Fibroblast of skin of abdomen (primary cell): ENCODE measurements around the gene ARMC2.
"Not testable (repeated sequence)": the region's sequence is repeated elsewhere in the genome, so short reads cannot be mapped to it uniquely, and the experiment has no call there.

Experiments used
- DNase-seq: peaks from one replicate; pipeline ENCODE4 v3.0.0-alpha.2; 2013

ARMC2 gene

GRCh38 chr6:108921547-108922361 is 73.5 kb downstream of the ARMC2 start:
- peak; percentile 81 for DNase-seq

GRCh38 chr6:108922499-108922898 is 74.3 kb downstream of the ARMC2 start:
- DNase-seq: no peak

GRCh38 chr6:108927927-108928326 is 79.7 kb downstream of the ARMC2 start:
- DNase-seq: no peak

- DNase-seq: no peak
Measured at GRCh38 chr6:108928650-108929049, 80.4 kb downstream of the ARMC2 start.

GRCh38 chr6:108931090-108931489 is 82.9 kb downstream of the ARMC2 start:
- not testable (repeated sequence) for DNase-seq

- no peak for DNase-seq
Measured at GRCh38 chr6:108937170-108937569, 88.9 kb downstream of the ARMC2 start.

GRCh38 chr6:108940741-108941140 is 92.5 kb downstream of the ARMC2 start:
- no peak for DNase-seq

GRCh38 chr6:108941281-108941680 is 93.1 kb downstream of the ARMC2 start:
- DNase-seq: no peak

GRCh38 chr6:108941859-108942258 is 93.6 kb downstream of the ARMC2 start:
- no peak for DNase-seq

GRCh38 chr6:108942556-108943492 is 94.6 kb downstream of the ARMC2 start:
- DNase-seq: no peak

- DNase-seq: no peak
Measured at GRCh38 chr6:108944071-108944470, 95.8 kb downstream of the ARMC2 start.

GRCh38 chr6:108944707-108945680 is 96.8 kb downstream of the ARMC2 start:
- peak; percentile 89 for DNase-seq

GRCh38 chr6:108945681-108946159 is 97.5 kb downstream of the ARMC2 start:
- DNase-seq: no peak

GRCh38 chr6:108946695-108947094 is 98.5 kb downstream of the ARMC2 start:
- DNase-seq: no peak

- no peak for DNase-seq
Measured at GRCh38 chr6:108947114-108947854, 99.1 kb downstream of the ARMC2 start.

GRCh38 chr6:108948181-108948661 is 100.0 kb downstream of the ARMC2 start:
- no peak for DNase-seq

GRCh38 chr6:108951351-108951953 is 103.2 kb downstream of the ARMC2 start:
- no peak for DNase-seq

GRCh38 chr6:108952776-108953486 is 104.7 kb downstream of the ARMC2 start:
- DNase-seq: no peak

GRCh38 chr6:108953681-108954080 is 105.5 kb downstream of the ARMC2 start:
- no peak for DNase-seq

GRCh38 chr6:108955329-108955949 is 107.2 kb downstream of the ARMC2 start:
- DNase-seq: no peak
